ENCODE data around the gene MRPS18A. TPM values are rescaled to one million over a fixed set of nuclear protein-coding genes. Genes with fewer than 3 reads are reported as not detected.

Gene MRPS18A
- total and polyA plus RNA-seq, 9 of the 15 experiments (the other 6 are each of a cell fraction or from before 2014, with no cell fraction given): 87.5 to 243 (median 125) TPM

GRCh38 chr6:43702534-43703440 lies 15.2 kb upstream of the MRPS18A start (continued):
- TF ChIP-seq GTF3C2 (IDR thresholded peaks at IDR 0.05; ENCODE audit: borderline replicate concordance, extremely low read depth, insufficient read length) (no peak), ZNF589 (CRISPR knock-in tag; IDR thresholded peaks at IDR 0.05; ENCODE audit: low read depth) (peak; percentile 80), ZNF584 (CRISPR knock-in tag; IDR thresholded peaks at IDR 0.05; ENCODE audit: low read depth) (no peak; the same call in 1 of the 2 replicates), XRCC5 (IDR thresholded peaks at IDR 0.05; ENCODE audit: low read depth, low read length) (peak; percentile 37; the same call in 1 of the 2 replicates), PHTF2 (CRISPR knock-in tag; IDR thresholded peaks at IDR 0.05) (no peak), TCF15 (CRISPR knock-in tag; IDR thresholded peaks at IDR 0.05) (no peak), PBX2 (CRISPR knock-in tag; IDR thresholded peaks at IDR 0.05; ENCODE audit: low read depth) (no peak), PBX2 (tag; conservative IDR thresholded peaks at IDR 0.05; ENCODE audit: low read depth) (peak; percentile 93), SP1 (CRISPR knock-in tag; IDR thresholded peaks at IDR 0.05) (peak; percentile 76), SIN3B (IDR thresholded peaks at IDR 0.05; ENCODE audit: low read depth) (no peak), FOXO4 (CRISPR knock-in tag; IDR thresholded peaks at IDR 0.05) (no peak), ARID2 (IDR thresholded peaks at IDR 0.05) (0 out of 2 replicates have a peak, but pooled peaks have one; percentile 25), ZC3H4 (CRISPR knock-in tag; IDR thresholded peaks at IDR 0.05; ENCODE audit: borderline replicate concordance) (no peak), CC2D1A (IDR thresholded peaks at IDR 0.05) (peak; percentile 69; the same call in 1 of the 2 replicates), TRIM25 (IDR thresholded peaks at IDR 0.05; ENCODE audit: borderline replicate concordance) (peak; percentile 100), SMARCB1 (IDR thresholded peaks at IDR 0.05; ENCODE audit: insufficient read length, low read depth) (no peak), ZNF197 (CRISPR knock-in tag; IDR thresholded peaks at IDR 0.05; ENCODE audit: low read depth) (0 out of 2 replicates have a peak, but pooled peaks have one; percentile 38), MCM3 (IDR thresholded peaks at IDR 0.05) (peak; percentile 96)
